Keratinocyte (primary cell): ENCODE data around the gene RPUSD3. TPM values are rescaled to one million over a fixed set of nuclear protein-coding genes. Genes with fewer than 3 reads are reported as not detected.
"Not testable (repeated sequence)": the region's sequence is repeated elsewhere in the genome, so short reads cannot be mapped to it uniquely, and the experiment has no call there.

Source experiments
- DNase-seq: peaks from one replicate; pipeline ENCODE4 v3.0.0-alpha.2; 2011; ENCODE audit warnings: low read depth, missing footprints, low spot score
- FAIRE-seq: peaks from 2 replicates; lab custom pipeline; 2011; peaks lifted over from hg19 to GRCh38; lab: Jason Lieb, UNC
- H2AFZ ChIP-seq: 2 replicates; pipeline ENCODE4 v1.6.0; 2012; ENCODE audit warnings: low read length, control low read depth, inconsistent platforms; ENCODE audit not compliant: control insufficient read depth
- H3K27ac ChIP-seq: 2 replicates; pipeline ENCODE4 v1.5.1; 2011; ENCODE audit warnings: low read length; ENCODE audit not compliant: control insufficient read depth, insufficient read depth
- H3K27me3 ChIP-seq: 3 replicates; pipeline ENCODE4 v1.6.0; 2011; ENCODE audit warnings: low read length; ENCODE audit not compliant: control insufficient read depth, insufficient read depth; ENCODE audit errors: extremely low read depth
- H3K36me3 ChIP-seq, 2 experiments: 2 replicates in 1 of 2; 3 replicates in 1 of 2; pipeline ENCODE4 v1.5.1; 2011; ENCODE audit warnings: low read length in 2 of 2, mild to moderate bottlenecking in 1 of 2; ENCODE audit not compliant: control insufficient read depth in 2 of 2, insufficient read depth in 2 of 2; ENCODE audit errors: extremely low read depth in 1 of 2
- H3K4me1 ChIP-seq: 3 replicates; pipeline ENCODE4 v1.5.1; 2011; ENCODE audit warnings: low read length; ENCODE audit not compliant: control insufficient read depth, insufficient read depth; ENCODE audit errors: extremely low read depth
- H3K4me2 ChIP-seq: 3 replicates; pipeline ENCODE4 v1.6.0; 2011; ENCODE audit warnings: low read depth, low read length; ENCODE audit not compliant: control insufficient read depth, insufficient read depth; ENCODE audit errors: extremely low read depth
- H3K4me3 ChIP-seq, 3 experiments: fragments of 200-600 bp in 1 of 3; sonication (generic) in 1 of 3; 2 replicates in 2 of 3; 3 replicates in 1 of 3; pipeline ENCODE4 v1.5.1; 2011 to 2016; ENCODE audit warnings: low read length in 3 of 3, mild to moderate bottlenecking in 3 of 3, control low read depth in 2 of 3, inconsistent platforms in 1 of 3, low read depth in 1 of 3, mixed read lengths in 1 of 3, mixed run types in 1 of 3, moderate library complexity in 1 of 3; ENCODE audit not compliant: control insufficient read depth in 2 of 3, insufficient read depth in 2 of 3; ENCODE audit errors: extremely low read depth in 1 of 3
- H3K79me2 ChIP-seq: 2 replicates; pipeline ENCODE4 v1.6.0; 2012; ENCODE audit warnings: low read length; ENCODE audit not compliant: control insufficient read depth, insufficient read depth
- H3K9ac ChIP-seq: 3 replicates; pipeline ENCODE4 v1.6.0; 2011; ENCODE audit warnings: low read length; ENCODE audit not compliant: control insufficient read depth, insufficient read depth; ENCODE audit errors: extremely low read depth
- H3K9me1 ChIP-seq: 3 replicates; pipeline ENCODE4 v1.6.0; 2011; ENCODE audit warnings: low read length; ENCODE audit not compliant: control insufficient read depth, insufficient read depth; ENCODE audit errors: extremely low read depth
- H3K9me3 ChIP-seq: 2 replicates; pipeline ENCODE4 v1.5.1; 2012; ENCODE audit warnings: low read depth, low read length; ENCODE audit not compliant: control insufficient read depth
- H4K20me1 ChIP-seq: 3 replicates; pipeline ENCODE4 v1.6.0; 2011; ENCODE audit warnings: low read length; ENCODE audit not compliant: control insufficient read depth, insufficient read depth; ENCODE audit errors: extremely low read depth
- CTCF ChIP-seq, 3 experiments: IDR thresholded peaks in 1 of 3; conservative IDR thresholded peaks in 1 of 3; optimal IDR thresholded peaks in 1 of 3; 2 replicates in 2 of 3; 3 replicates in 1 of 3; pipeline versions ENCODE3 to v1.5.1; 2011; ENCODE audit warnings: low read length in 3 of 3, mild to moderate bottlenecking in 3 of 3, moderate library complexity in 2 of 3, control low read depth in 1 of 3, inconsistent platforms in 1 of 3; ENCODE audit not compliant: insufficient read depth in 2 of 3; ENCODE audit errors: extremely low read depth in 1 of 3
- EZH2 ChIP-seq: IDR thresholded peaks from one replicate; pipeline ENCODE4 v1.6.1; 2012; ENCODE audit warnings: inconsistent platforms, mild to moderate bottlenecking, low read length, moderate library complexity
- dilution Hi-C: fragments of 300-500 bp; cut with MboI; formaldehyde crosslinking; loops from one replicate; pipeline ENCODE4 v1.7.0; 2020; ENCODE audit warnings: low sequenced_read_pairs; ENCODE audit not compliant: extremely low pct_ligation_motif_present
- polyA plus RNA-seq, 5 experiments: library from polyadenylated mRNA; depleted of rRNA in 3 of 5; stranded (reverse) in 3 of 5; stranded (forward) in 1 of 5; unstranded in 1 of 5; fragments of >200 nt; gene quantifications; 1 replicate in 1 of 5; 2 replicates in 3 of 5; 3 replicates in 1 of 5; pipeline versions ENCODE4 v1.2.1 to v1.2.3, GENCODE V29; 2011 to 2012; ENCODE audit warnings: missing spikeins in 2 of 5, low read depth in 1 of 5, low replicate concordance in 1 of 5

RPUSD3 gene
- polyA plus RNA-seq, 1 donor (not counting 4 experiments of a cell fraction or from before 2014, with no cell fraction given) = 31.5 TPM

DNA sequence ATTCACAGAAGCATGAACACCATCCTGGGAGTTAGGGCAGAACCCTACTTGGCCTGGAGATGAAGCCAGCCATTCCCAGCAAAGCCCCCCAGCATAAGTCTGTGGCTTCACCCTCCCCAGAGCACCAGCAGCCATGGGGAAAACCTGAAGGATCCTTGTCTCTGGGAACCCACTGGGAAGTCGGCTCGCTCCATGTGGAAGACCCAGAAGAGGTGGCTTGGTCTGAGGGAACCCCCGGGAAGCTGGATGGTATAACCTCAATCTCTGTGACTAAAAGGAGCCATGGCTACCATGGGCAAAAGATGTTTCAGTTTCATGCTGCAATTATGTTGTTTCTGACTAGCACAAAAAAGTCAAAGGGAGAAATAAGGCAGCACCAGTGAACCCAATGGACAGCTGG, 11.8 kb upstream of the RPUSD3 start:
- H2AFZ ChIP-seq = no peak overlapping the region
- no peak overlapping the region for H3K4me2 ChIP-seq
- DNase-seq = no peak
- TF ChIP-seq EZH2 (no peak), CTCF (optimal IDR thresholded peaks at IDR 0.05 in 1 of 3, IDR thresholded peaks at IDR 0.05 in 1 of 3, conservative IDR thresholded peaks at IDR 0.05 in 1 of 3; ENCODE audit: extremely low read depth in 1 of 3, insufficient read depth in 2 of 3, low read length in 3 of 3) (no peak)
- dilution Hi-C loops = no loop called here
- no peaks in the 10 kb centered on the region for H3K36me3 ChIP-seq
- H3K27ac ChIP-seq = no peak overlapping the region
- H3K4me3 ChIP-seq = no peak overlapping the region
- H3K9me1 ChIP-seq = no peaks in the 10 kb centered on the region
- H3K27me3 ChIP-seq = no peaks in the 10 kb centered on the region
- no peaks in the 10 kb centered on the region for H3K9me3 ChIP-seq
- FAIRE-seq = no peak
- H3K9ac ChIP-seq = no peak overlapping the region
- H3K79me2 ChIP-seq = no peaks in the 10 kb centered on the region
- no peaks in the 10 kb centered on the region for H3K4me1 ChIP-seq
- no peaks in the 10 kb centered on the region for H4K20me1 ChIP-seq

DNA sequence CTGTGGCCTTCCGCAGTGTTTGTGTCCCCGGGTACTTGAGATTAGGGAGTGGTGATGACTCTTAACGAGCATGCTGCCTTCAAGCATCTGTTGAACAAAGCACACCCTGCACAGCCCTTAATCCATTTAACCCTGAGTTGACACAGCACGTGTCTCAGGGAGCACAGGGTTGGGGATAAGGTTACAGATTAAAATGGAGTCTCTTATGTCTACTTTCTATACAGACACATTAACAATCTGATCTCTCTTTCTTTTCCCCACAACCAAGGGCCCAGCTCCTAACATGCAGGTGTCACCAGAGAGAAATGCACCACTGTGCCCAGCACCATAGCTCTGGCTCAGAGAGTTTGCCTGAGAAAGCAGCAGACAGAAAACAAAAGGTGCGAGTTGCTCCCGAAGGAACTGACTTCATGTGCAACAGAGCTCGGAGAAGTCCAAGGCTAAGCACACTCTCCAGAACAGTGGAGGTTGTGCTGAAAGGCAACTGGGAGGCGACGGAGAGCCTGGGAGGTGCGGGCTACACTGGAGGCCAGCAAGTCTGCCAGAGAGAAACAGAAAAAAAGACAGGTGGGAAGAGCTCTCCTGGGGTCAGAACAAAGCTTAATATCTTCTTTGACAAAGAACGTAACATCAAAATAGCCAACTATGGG, 10.6 kb upstream of the RPUSD3 start:
- FAIRE-seq, H3K79me2 ChIP-seq, DNase-seq, dilution Hi-C loops, H3K4me1 ChIP-seq, H3K27ac ChIP-seq, H3K9me3 ChIP-seq, H3K4me3 ChIP-seq, H3K27me3 ChIP-seq, H3K9me1 ChIP-seq, H3K4me2 ChIP-seq, H2AFZ ChIP-seq, H3K36me3 ChIP-seq, H3K9ac ChIP-seq, H4K20me1 ChIP-seq: not testable (repeated sequence)

DNA sequence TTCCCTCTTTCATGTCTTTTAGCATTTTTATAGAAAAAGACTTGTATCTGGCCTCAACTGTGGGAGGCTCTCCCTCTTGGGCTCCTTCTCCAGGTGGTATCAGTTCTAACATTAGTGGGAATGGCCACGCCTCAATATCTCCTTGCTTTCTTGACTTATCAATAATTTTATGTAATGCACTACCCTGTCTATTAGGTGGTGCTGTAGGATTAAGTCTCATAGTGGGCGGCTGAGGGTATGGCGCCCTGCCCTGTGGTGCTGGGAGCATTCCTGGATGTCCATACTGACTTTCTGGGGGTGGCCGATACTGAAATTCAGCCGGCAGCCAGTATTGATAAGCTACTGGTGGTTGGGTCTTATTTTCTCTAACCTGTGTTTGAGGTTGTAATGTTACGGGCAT, 8.7 kb upstream of the RPUSD3 start:
- TF ChIP-seq CTCF (optimal IDR thresholded peaks at IDR 0.05 in 1 of 3, IDR thresholded peaks at IDR 0.05 in 1 of 3, conservative IDR thresholded peaks at IDR 0.05 in 1 of 3; ENCODE audit: extremely low read depth in 1 of 3, insufficient read depth in 2 of 3, low read length in 3 of 3) (no peak), EZH2 (no peak)
- FAIRE-seq (no peak), DNase-seq (no peak)

GRCh38 chr3:9851926-9852325, 8.1 kb upstream of the RPUSD3 start:
- H3K27me3 ChIP-seq, H3K36me3 ChIP-seq, H3K4me3 ChIP-seq, dilution Hi-C loops, H2AFZ ChIP-seq, H3K4me2 ChIP-seq, H3K9me1 ChIP-seq, H3K27ac ChIP-seq, H4K20me1 ChIP-seq, H3K9ac ChIP-seq, FAIRE-seq, H3K4me1 ChIP-seq, H3K9me3 ChIP-seq, H3K79me2 ChIP-seq, DNase-seq: not testable (repeated sequence)

More for the DNA sequence above, 8.7 kb upstream of the RPUSD3 start:
- no peaks in the 10 kb centered on the region for H3K9me3 ChIP-seq
- H3K4me1 ChIP-seq = no peaks in the 10 kb centered on the region
- dilution Hi-C loops = no loop called here
- no peaks in the 10 kb centered on the region for H3K27me3 ChIP-seq
- no peaks in the 10 kb centered on the region for H3K36me3 ChIP-seq
- no peak overlapping the region for H3K4me2 ChIP-seq
- H3K4me3 ChIP-seq = no peak overlapping the region
- no peaks in the 10 kb centered on the region for H4K20me1 ChIP-seq
- no peaks in the 10 kb centered on the region for H3K79me2 ChIP-seq
- no peaks in the 10 kb centered on the region for H3K9me1 ChIP-seq
- no peak overlapping the region for H2AFZ ChIP-seq
- H3K27ac ChIP-seq = no peak overlapping the region
- no peak overlapping the region for H3K9ac ChIP-seq
